HPDE6-E6E7 (cell line): ENCODE measurements around the gene SEMA7A.
"Not testable (repeated sequence)": the region's sequence is repeated elsewhere in the genome, so short reads cannot be mapped to it uniquely, and the experiment has no call there.

Experiments used
- DNase-seq: peaks from one replicate; pipeline ENCODE4 v3.0.0; 2011; ENCODE audit warnings: missing footprints; ENCODE audit errors: extremely low spot score

SEMA7A gene

GRCh38 chr15:74373056-74373650 is 60.6 kb downstream of the SEMA7A start:
- no peak for DNase-seq

DNA sequence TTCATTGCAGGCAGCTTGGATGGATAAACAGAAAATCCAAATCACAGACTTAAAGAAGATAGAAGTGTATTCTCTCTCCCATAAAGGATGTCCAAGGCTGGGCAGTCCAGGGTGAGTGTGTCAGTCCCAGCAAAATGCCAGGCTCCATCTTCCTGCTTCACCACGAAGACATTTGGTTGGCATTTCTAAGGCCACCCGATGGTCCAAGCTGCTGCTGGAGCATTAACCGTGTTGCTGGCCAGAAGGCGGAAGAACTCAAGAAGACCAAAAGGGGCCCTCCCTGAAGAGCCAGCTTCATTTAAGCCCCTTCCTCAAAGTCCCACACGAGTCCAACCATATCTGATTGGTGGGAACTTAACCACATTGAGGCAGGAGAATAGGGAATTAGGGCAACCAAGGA is 63.3 kb downstream of the SEMA7A start:
- no peak for DNase-seq

DNA sequence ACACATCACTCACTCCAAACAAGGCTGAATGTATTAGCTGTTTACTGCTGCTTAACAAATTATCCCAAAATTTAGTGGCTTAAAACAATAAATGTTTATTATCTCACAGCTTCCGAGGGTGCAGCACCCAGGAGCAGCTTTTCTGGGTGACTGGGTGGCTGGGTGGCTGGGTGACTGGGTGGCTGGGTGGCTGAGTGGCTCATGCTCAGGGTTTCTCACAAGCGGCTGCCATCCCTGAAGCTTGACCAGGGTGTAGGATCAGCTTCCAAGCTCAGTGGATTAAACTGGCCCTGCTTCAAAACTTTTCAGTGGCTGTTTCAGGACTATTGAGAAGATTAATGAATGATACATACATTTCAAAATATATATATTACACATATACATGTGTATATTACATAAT is 64.0 kb downstream of the SEMA7A start:
- DNase-seq, result no peak

DNA sequence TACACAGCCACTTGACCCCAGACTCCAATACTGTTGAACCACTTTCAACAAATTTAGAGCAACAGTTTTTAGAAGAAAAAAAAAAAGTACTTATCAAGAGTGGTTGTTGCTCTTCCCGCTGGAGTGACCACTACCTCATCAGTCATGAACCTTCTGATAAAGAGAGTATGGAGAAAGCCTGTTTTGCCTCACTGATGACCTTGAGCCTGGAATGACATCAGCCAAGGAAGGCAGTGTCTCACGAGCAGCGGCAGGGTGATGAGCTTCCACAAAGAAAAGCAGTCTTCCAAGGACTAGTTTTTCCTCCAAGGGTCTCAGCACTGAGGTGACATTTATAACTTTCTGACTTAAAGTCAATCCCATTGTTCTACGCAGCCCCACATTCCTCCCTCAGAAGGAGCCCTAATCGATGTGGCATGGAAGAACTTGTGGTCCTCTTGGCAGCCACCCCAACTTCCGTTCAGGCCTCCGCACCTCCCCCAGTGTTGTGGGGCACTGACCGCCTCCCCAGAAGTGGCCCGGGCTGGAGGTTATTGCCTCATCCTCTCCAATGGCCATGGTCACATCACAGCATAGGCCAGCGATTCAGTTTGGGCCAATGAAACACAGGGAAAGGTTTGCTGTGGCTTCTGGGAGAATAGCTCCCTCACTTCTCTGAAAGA is 64.5 kb downstream of the SEMA7A start:
- DNase-seq, result no peak

DNA sequence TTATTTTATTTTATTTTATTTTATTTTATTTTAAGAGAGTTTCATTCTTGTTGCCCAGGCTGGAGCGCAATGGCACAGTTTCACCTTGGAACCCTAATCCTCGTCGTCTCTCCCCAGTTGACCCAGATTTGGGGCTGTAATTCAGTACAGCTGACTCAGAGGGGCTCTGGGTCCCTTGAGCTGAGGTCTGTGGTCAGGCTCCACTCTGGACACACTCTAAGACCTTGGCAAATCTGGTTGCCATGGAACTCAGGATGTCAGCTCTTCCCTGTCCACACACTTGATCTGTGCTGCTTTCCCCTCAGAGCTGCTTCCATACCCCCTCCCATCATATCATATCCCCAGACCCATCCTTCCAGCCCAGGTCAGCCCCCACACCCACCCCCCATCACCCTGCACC is 65.6 kb downstream of the SEMA7A start:
- DNase-seq, result no peak

DNA sequence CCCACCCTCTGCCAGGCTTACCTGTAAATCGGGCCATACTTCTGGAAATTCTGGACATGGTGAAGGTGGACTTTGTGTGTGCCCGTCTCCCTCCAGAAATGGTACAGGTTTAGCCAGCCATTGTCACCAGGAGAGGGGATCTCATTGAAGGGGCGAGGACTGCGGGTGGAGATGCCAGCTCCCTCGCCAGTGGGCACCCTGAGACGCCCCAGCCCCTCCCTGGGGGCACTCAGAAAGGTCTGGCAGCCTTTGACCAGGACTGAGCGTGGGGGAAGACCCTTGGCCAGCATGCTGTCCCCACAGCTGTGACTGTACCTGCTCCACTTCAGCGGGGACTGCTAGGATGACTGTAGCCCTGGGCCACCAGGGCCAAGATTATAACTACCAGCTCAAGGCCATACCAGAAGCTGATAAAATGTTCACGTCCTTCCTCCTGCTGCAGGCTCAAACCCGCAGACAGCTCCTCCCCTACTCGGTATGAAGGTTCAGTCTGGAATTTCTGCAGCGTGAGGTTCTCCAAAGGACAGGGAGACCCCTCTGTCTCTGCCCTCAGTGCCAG is 66.4 kb downstream of the SEMA7A start, which contains the start of gene CYP11A1:
Gene CYP11A1 (minus strand): TSS at position 351 of the 559 bp plus-strand sequence. CDS start 61 bp downstream, at position 290.
- DNase-seq, result no peak

GRCh38 chr15:74365598-74366445 is 67.9 kb downstream of the SEMA7A start:
- no peak for DNase-seq

DNA sequence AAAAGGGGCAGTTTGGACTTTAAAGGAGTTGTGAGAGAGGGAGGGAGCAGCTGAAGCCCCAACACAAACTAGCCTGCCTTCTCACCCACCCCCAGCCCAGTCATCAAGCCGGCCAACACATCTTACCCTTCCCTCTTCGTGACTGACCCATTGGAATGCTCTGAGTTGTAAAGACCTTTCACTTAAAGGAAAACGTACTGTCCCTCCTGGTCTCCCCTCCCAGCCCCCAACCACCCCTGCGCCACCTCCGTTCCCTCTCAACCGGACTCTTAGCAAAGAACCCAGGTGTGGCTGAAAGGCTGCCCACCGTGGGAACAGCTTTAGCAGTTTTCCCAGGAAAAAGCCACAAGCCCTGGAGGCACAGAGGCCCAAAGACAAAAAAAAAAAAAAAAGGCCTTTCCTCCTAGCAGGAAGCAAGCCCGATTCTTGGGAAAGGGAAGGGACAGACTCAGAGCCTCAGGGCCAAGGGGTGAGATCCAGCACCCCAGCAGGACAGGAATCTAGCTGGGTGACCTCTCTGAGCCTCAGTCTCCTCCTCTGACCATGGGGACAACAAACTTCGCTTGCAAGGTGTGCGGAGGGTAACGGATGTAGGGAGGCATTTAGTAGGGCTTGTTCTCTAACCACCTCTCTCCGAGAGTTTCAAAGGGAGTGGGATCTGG is 68.7 kb downstream of the SEMA7A start:
- no peak for DNase-seq

- no peak for DNase-seq
Measured at GRCh38 chr15:74362482-74362881, 71.3 kb downstream of the SEMA7A start.

DNA sequence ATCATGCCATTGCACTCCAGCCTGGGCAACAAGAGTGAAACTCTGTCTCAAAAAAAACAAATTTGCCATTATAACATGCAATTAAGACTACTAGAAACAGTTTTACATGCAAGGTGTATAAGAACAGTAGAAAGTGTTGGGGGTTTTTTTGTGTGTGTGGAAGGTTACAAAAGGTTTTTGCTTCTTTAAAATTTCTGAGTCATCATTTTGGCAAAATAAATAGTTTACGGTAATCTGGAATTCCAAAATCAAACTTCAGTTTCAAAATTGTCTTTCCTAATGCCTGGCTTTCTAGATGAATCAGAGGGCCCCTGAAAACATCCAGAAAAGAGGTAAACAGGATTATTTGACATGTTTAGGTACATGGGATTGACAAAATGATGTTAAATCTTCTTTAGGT is 72.9 kb downstream of the SEMA7A start:
- DNase-seq, result not testable (repeated sequence)

GRCh38 chr15:74359376-74359775 is 74.4 kb downstream of the SEMA7A start:
- DNase-seq, result not testable (repeated sequence)
